Thyroid gland (tissue), 4 donors: Measurements from ENCODE around the gene FAM227A.

Experiments used
- CTCF ChIP-seq, 6 experiments: fragments of 200-600 bp in 3 of 6; fragments of 450-650 bp in 3 of 6; sonication (generic) in 3 of 6; IDR thresholded peaks; one replicate each; pipeline ENCODE4 v1.5.1; 2016 to 2019; ENCODE audit warnings: antibody characterized with exemption in 6 of 6, mild to moderate bottlenecking in 2 of 6, inconsistent platforms in 1 of 6, moderate library complexity in 1 of 6
- POLR2A ChIP-seq, 2 donors: fragments of 450-650 bp; IDR thresholded peaks; one replicate each; pipeline ENCODE4 v1.6.1; 2017; ENCODE audit warnings: antibody characterized with exemption in 2 of 2, mild to moderate bottlenecking in 2 of 2, moderate library complexity in 1 of 2

GRCh38 chr22:38623351-38623750 is 32.8 kb downstream of the FAM227A start:
- TF ChIP-seq CTCF (IDR thresholded peaks at IDR 0.05) (no peak), POLR2A (IDR thresholded peaks at IDR 0.05) (no peak)
